Psoas muscle (tissue), 8 donors: Measurements from ENCODE around the gene ANO7. TPM values are rescaled to one million over a fixed set of nuclear protein-coding genes. Genes with fewer than 3 reads are reported as not detected.

Experiments
- ATAC-seq, 4 donors: fragments of 200-7000 bp; cut with Tn5 transposase; one replicate each; pipeline ENCODE4 v1.9.1; 2020; ENCODE audit warnings: moderate library complexity in 3 of 4, mild to moderate bottlenecking in 2 of 4
- DNase-seq, 2 donors: peaks; one replicate each; pipeline ENCODE4 v3.0.0-alpha.2; 2020
- H3K27ac ChIP-seq: fragments of 200-600 bp; one replicate; pipeline ENCODE4 v1.8.0; 2022
- H3K27me3 ChIP-seq, 3 donors: fragments of 200-600 bp in 1 of 3; one replicate each; pipeline versions ENCODE4 v1.6.1 to v1.8.0; 2013 to 2022; ENCODE audit warnings: low read length in 2 of 3, mild to moderate bottlenecking in 2 of 3, moderate library complexity in 1 of 3; ENCODE audit not compliant: insufficient read depth in 3 of 3
- H3K36me3 ChIP-seq, 2 donors: fragments of 200-600 bp in 1 of 2; one replicate each; pipeline versions ENCODE4 v1.6.1 to v1.8.0; 2013 to 2022; ENCODE audit warnings: low read depth in 1 of 2, mild to moderate bottlenecking in 1 of 2, moderate library complexity in 1 of 2; ENCODE audit not compliant: insufficient read depth in 1 of 2
- H3K4me1 ChIP-seq: fragments of 200-600 bp; one replicate; pipeline ENCODE4 v1.8.0; 2022
- H3K4me3 ChIP-seq: fragments of 200-600 bp; one replicate; pipeline ENCODE4 v1.8.0; 2022; ENCODE audit warnings: mild to moderate bottlenecking
- H3K9me3 ChIP-seq: fragments of 200-600 bp; one replicate; pipeline ENCODE4 v1.8.0; 2022
- WGBS, 3 donors: extraction: QIAGEN DNeasy Blood & Tissue Kit; methylation state at CpG; one replicate each; pipeline versions ENCODE4 v1.1.6 to v1.1.7; 2013; 5-methylcytosine and 5-hydroxymethylcytosine counted together
- intact Hi-C, 2 donors: fragments of 100-400 bp; cut with DNase I; formaldehyde crosslinking; loops; one replicate each; pipeline versions ENCODE4 v1.11.0 to v1.14.2; 2022
- polyA plus RNA-seq, 3 donors: library from polyadenylated mRNA; stranded (reverse); fragments of 200-250 nt; gene quantifications; one replicate each; pipeline ENCODE4 v1.2.3, GENCODE V29; 2013
- total RNA-seq, 4 donors: library from RNA; stranded (reverse); fragmentation: NEBNext Ultra II Directional in 2 of 4; extraction: Animal tissue kit (Norgen Biotek cat#: 25700) in 2 of 4; gene quantifications; one replicate each; pipeline versions ENCODE4 v1.2.1 to v1.2.4, GENCODE V29; 2021 to 2023
- TF ChIP-seq, protein P1 (sequence below): fragments of 200-600 bp; IDR thresholded peaks from one replicate; pipeline ENCODE4 v1.8.0; 2022; ENCODE audit warnings: antibody characterized with exemption
- donor health status: healthy with polysubstance abuse.
- donor health status: DM: no; HTN: no; CAD: no; lungs with moderate emphysema.
- donor health status: Bipolar disorder and iron deficiency.
- donor health status: healthy.
- donor health status: DM: yes; HTN: yes; CAD: no.
- donor health status: DM: no; HTN: no; CAD: no.
- donor health status: DM: no; HTN: no; CAD: no.
- donor health status: DM: yes; HTN: yes; CAD: no.

The ANO7 gene
- total and polyA plus RNA-seq, 7 donors: 0.22 to 1.8 (median 0.47) TPM

DNA sequence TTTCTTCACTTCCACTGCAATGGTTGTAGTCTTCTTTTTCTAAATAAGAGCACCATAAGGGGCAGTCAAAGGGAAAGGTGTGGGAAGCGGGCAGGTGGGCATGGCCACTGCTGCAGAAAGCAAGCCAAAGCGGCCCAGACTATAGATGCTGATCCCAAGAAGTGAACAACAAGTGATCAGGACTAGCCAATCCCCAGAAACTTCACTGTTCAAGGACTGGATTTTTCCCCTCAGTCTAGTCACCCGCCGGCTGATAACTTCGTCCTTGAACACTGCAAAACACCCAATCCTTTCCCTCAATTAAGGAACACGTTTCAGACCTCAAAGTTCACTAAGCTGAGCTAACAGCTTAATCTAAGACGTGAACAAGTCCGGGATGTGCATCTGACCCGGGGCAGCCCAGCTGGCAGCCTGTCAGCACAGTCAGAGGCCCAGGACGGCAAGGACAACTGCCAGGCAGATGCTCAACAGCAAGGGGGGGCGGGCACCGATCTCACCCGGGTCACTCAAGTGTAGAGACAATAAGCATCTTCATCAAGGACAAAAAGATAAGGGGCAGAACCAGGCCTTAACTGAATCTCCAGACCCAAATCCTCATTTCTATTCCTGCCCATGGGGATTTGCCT is 67.2 kb downstream of the ANO7 start:
- H3K27me3 ChIP-seq: no peaks in the 10 kb centered on the region
- 56 to 62% (median 58%) methylated on average over 13 of the region's 13 CpGs for WGBS, 3 donors
- TF ChIP-seq, protein P1, sequence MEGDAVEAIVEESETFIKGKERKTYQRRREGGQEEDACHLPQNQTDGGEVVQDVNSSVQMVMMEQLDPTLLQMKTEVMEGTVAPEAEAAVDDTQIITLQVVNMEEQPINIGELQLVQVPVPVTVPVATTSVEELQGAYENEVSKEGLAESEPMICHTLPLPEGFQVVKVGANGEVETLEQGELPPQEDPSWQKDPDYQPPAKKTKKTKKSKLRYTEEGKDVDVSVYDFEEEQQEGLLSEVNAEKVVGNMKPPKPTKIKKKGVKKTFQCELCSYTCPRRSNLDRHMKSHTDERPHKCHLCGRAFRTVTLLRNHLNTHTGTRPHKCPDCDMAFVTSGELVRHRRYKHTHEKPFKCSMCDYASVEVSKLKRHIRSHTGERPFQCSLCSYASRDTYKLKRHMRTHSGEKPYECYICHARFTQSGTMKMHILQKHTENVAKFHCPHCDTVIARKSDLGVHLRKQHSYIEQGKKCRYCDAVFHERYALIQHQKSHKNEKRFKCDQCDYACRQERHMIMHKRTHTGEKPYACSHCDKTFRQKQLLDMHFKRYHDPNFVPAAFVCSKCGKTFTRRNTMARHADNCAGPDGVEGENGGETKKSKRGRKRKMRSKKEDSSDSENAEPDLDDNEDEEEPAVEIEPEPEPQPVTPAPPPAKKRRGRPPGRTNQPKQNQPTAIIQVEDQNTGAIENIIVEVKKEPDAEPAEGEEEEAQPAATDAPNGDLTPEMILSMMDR: no peak
- intact Hi-C loops: no loop called here
- no peaks in the 10 kb centered on the region for H3K9me3 ChIP-seq
- DNase-seq (peak in 1 of 2 donors; percentile 54), ATAC-seq (peak in 3 of 4 donors; percentile 61 to 71 (median 65))
- H3K4me3 ChIP-seq: no peak overlapping the region
- no peak overlapping the region for H3K27ac ChIP-seq
- no peaks in the 10 kb centered on the region for H3K4me1 ChIP-seq
- peaks cover 33 to 100% of the 10 kb centered on the region in 2 donors for H3K36me3 ChIP-seq

DNA sequence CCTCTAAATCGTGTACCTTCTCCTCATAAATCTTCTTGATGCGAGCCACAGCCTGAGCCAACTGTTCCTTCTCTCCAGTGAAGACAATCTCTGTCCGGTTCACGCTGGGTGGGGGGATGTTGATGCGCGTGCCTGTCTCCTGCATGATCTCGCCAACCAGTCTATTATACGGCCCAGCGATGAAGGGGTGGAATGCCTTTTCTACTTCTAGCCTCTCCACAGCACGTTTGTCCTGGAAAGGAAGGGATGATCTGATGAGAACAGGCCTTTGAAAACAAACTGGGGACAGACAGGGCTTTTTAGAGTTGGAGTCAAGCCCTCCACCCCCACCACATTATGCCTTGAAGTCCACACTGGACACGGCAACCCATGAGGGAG is 67.7 kb downstream of the ANO7 start:
- no peak overlapping the region for H3K4me3 ChIP-seq
- ATAC-seq (no peak), DNase-seq (no peak)
- H3K27me3 ChIP-seq: no peaks in the 10 kb centered on the region
- 74 to 80% (median 79%) methylated on average over 11 of the region's 11 CpGs for WGBS, 3 donors
- intact Hi-C loops: no loop called here
- no peaks in the 10 kb centered on the region for H3K4me1 ChIP-seq
- no peak overlapping the region for H3K27ac ChIP-seq
- H3K36me3 ChIP-seq: peaks cover 31 to 100% of the 10 kb centered on the region in 2 donors
- TF ChIP-seq, protein P1: no peak
- no peaks in the 10 kb centered on the region for H3K9me3 ChIP-seq

- H3K36me3 ChIP-seq: peaks cover 34 to 100% of the 10 kb centered on the region in 2 donors
- intact Hi-C loops: no loop called here
- peaks cover 5% of the 10 kb centered on the region for H3K4me1 ChIP-seq
- H3K9me3 ChIP-seq: no peaks in the 10 kb centered on the region
- H3K27ac ChIP-seq: no peak overlapping the region
- H3K27me3 ChIP-seq: no peaks in the 10 kb centered on the region
- 88 to 90% (median 88%) methylated on average over 11 of the region's 11 CpGs for WGBS, 3 donors
- no peak overlapping the region for H3K4me3 ChIP-seq
- no peak for DNase-seq
- TF ChIP-seq, protein P1: no peak
- no peak for ATAC-seq
Observed at GRCh38 chr2:241257419-241258032, 69.0 kb downstream of the ANO7 start.

DNA sequence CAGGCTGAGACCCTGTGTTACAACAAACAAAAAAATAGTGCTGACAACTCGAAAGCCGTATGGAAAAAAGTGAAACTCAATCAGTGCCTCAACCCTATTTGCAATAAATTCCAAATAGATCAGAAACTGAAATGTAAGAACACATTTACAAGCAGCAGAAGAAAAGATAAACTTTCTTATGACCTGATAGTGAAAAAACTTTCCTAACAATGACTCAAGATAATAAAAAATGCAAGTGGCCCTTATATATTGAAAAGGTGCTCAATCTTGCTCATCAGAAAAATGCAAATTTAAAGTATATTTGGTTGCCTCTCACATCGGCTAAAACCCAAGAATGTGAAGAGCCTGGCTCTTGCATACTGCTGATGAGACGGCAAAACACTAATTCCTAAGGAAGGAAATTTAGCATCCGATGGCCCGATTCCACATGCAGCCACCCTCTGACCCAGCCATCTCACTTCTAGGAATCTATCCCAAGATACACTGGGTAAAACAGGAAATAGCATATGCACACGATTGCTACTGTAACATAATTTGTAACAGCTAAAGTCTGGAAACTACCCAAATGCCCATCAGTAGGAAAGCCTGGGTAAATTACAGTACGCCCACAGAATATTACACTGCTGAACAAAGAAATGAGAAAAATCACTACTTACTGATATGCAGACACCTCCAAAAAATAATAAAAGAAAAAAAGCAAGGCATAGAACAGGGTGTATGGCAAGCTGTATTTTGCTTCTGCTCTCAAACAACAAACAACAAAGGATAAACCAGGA is 70.2 kb downstream of the ANO7 start:
- H3K36me3 ChIP-seq: peaks cover 28 to 100% of the 10 kb centered on the region in 2 donors
- intact Hi-C loops: no loop called here
- DNase-seq (no peak), ATAC-seq (no peak)
- H3K4me3 ChIP-seq: no peak overlapping the region
- peaks cover 5% of the 10 kb centered on the region for H3K4me1 ChIP-seq
- WGBS, 3 donors: 68 to 72% (median 68%) methylated on average over 8 of the region's 8 CpGs
- no peaks in the 10 kb centered on the region for H3K9me3 ChIP-seq
- no peaks in the 10 kb centered on the region for H3K27me3 ChIP-seq
- TF ChIP-seq, protein P1: no peak
- H3K27ac ChIP-seq: no peak overlapping the region
